Stimulated activated CD4-positive, alpha-beta T cell treated with anti-CD3 and anti-CD28 coated beads, Interleukin-1b, Interleukin-23, amount 100 ng/mL, for 48 hours (primary cell): ENCODE data around the gene JAK3.

Source experiments
- DNase-seq: peaks from one replicate; pipeline ENCODE4 v3.0.0-alpha.2; 2020

JAK3 gene

GRCh38 chr19:17837972-17838371, 9.8 kb downstream of the JAK3 start:
- no peak for DNase-seq

- no peak for DNase-seq
Observed at GRCh38 chr19:17836530-17836929, 11.3 kb downstream of the JAK3 start.

- no peak for DNase-seq
Observed at GRCh38 chr19:17835182-17836006, 12.4 kb downstream of the JAK3 start.

GRCh38 chr19:17834350-17835181, 13.2 kb downstream of the JAK3 start:
- no peak for DNase-seq

GRCh38 chr19:17832443-17833208, 15.2 kb downstream of the JAK3 start:
- DNase-seq = no peak

GRCh38 chr19:17831419-17831888, 16.3 kb downstream of the JAK3 start:
- DNase-seq = no peak

DNA sequence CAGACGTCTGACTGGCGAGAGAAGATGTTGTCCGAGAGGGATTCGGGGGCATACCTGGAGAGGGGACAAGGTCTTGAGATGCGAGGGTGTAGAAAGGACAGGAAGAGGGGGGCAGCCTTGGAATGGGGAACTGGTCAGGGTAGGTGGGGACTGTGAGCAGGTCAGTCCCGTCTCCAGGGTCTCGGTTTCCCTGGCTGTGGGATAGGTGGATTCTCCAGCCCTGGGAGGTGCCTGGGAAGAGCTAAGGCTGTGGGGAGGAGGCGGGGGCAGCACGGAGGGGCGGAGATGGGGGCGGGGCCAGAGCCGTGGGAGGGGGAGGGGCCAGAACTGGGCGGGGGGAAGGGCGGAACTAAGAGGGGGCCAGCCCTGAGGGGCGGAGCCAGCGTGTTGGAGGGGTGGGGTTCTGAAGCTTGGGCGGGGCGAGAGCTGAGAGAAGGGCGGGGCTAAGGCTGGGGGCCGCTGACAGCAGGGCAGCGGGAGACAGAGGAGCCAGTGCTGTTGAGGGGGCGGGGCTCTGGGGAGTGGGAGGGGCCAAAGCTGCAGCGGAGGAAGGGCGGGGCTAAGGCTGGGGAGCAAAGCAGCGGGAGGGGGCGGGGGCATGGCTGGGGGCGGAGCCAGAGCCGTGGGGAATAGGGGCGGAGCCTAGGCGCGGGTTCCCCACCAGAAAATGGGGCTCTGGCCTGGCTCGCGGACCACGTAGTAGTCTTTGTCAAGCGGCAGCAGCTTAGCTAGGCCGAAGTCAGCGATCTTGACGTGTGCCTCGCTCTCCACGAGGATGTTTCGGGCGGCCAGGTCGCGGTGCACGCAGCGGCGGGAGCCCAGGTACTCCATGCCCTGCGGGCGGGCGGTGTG, 17.0 kb downstream of the JAK3 start:
- DNase-seq = peak; percentile 77

DNA sequence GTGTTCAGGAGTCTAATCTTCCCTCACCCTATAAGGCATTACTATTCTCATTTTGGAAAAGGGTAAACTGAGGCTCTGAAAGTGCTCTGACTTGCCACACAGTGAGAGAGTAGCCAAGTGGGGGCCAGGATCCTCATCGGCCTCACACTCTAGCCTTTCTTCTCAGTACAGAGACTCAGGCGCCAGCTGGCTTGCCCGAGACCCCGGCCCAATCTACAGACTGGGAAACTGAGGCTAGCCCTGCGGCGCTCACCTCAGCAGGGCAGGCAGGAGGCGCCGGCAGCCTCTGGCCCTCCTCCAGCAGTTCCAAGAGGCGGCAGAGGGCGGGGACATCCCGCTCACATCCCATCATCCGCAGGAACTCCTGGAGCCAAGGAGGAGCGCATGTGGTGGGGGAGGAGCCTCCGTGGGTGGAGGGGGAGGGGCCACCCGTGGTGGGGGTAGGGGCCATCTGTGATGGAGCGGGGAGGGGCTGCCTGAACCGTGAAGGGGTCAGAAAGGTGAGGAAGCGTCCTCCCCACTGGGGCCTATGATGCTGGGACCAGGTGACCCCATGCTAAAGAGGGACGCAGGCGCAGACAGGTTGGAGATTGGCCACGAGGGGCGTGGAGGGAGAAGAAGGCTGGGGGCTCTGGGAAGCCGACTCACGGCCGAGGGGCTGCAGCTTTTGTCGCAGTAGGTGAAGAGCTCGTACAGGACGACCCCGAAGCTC, 17.8 kb downstream of the JAK3 start:
- no peak for DNase-seq

- DNase-seq = no peak
Observed at GRCh38 chr19:17826508-17827056, 21.2 kb downstream of the JAK3 start.

DNA sequence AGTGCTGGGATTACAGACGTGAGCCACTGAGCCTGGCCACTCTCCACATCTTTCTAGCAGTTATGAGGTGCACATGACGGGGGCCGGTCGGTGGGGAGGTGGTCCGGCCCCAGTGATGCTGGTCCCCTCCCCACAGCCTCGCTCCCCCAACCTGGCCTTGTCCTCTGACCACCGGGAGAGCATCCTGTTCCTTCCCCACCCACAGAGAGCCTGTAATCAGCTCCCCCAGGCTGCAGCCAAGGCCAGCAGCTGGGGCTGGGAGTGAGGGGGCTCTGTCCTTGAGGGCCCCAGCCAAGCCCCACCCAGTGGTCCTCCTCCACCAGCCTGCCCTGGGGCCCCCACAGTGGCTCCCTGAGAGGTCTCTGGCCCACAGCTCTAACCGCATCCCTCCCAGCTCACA, 23.4 kb downstream of the JAK3 start:
- DNase-seq = no peak

- DNase-seq = no peak
Observed at GRCh38 chr19:17821190-17821589, 26.6 kb downstream of the JAK3 start, which contains the start of gene INSL3. Gene INSL3 (minus strand): TSS chr19:17821519. CDS start chr19:17821506, 13 bp downstream.

- DNase-seq = no peak
Observed at GRCh38 chr19:17817668-17818363, 30.0 kb downstream of the JAK3 start.

GRCh38 chr19:17812099-17812498, 35.7 kb downstream of the JAK3 start:
- no peak for DNase-seq

DNA sequence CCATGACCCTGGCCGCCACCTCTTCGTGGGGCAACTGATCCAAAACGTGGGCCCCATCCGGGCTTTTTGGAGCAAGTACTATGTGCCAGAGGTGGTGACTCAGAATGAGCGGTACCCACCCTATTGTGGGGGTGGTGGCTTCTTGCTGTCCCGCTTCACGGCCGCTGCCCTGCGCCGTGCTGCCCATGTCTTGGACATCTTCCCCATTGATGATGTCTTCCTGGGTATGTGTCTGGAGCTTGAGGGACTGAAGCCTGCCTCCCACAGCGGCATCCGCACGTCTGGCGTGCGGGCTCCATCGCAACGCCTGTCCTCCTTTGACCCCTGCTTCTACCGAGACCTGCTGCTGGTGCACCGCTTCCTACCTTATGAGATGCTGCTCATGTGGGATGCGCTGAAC, 36.1 kb downstream of the JAK3 start:
- no peak for DNase-seq

DNA sequence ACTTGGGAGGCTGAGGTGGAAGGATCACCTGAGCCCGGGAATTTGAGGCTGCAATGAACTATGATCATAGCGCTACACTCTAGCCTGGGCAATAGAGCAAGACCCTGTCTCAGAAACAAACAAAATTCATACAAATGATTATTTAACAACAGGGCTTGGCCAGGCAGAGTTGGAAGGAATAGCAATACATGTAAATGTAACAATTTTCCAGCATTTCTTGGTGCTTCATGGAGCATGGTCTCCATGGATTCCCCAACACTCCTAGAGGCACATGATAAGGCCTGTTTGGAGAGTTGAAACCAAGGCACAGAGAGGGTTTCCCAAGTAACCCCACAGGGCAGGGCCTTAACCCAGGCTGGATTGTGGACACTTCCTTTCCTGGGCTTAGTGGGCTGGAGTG, 36.7 kb downstream of the JAK3 start:
- no peak for DNase-seq

DNA sequence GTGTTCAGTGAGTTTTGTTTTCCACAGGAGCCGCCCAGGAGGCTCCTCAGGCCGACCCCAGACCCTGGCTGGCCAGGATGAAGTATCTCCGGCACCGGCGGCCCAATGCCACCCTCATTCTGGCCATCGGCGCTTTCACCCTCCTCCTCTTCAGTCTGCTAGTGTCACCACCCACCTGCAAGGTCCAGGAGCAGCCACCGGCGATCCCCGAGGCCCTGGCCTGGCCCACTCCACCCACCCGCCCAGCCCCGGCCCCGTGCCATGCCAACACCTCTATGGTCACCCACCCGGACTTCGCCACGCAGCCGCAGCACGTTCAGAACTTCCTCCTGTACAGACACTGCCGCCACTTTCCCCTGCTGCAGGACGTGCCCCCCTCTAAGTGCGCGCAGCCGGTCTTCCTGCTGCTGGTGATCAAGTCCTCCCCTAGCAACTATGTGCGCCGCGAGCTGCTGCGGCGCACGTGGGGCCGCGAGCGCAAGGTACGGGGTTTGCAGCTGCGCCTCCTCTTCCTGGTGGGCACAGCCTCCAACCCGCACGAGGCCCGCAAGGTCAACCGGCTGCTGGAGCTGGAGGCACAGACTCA, 40.0 kb downstream of the JAK3 start:
- no peak for DNase-seq

DNA sequence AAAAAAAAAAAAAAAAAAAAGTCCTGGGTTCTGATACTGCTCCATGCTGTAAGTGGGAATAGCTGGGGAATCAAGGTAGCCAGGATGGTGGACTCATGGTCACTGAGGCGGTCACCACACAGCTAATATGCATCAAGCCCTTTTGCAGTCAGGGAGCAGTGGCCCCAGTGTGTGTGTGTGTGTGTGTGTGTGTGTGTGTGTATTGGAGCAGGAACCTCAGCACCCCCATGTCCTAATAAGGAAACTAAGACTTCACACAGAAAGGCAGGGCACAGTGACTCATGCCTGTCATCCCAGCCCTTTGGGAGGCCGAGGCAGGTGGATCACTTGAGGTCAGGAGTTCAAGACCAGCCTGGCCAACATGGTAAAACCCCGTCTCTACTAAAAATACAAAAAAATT, 40.8 kb downstream of the JAK3 start:
- DNase-seq = peak; percentile 52

GRCh38 chr19:17805427-17805826, 42.4 kb downstream of the JAK3 start:
- no peak for DNase-seq

- DNase-seq = no peak
Observed at GRCh38 chr19:17803264-17803896, 44.4 kb downstream of the JAK3 start.
